ENCODE results near the gene SLIT3.

SLIT3 gene

DNA sequence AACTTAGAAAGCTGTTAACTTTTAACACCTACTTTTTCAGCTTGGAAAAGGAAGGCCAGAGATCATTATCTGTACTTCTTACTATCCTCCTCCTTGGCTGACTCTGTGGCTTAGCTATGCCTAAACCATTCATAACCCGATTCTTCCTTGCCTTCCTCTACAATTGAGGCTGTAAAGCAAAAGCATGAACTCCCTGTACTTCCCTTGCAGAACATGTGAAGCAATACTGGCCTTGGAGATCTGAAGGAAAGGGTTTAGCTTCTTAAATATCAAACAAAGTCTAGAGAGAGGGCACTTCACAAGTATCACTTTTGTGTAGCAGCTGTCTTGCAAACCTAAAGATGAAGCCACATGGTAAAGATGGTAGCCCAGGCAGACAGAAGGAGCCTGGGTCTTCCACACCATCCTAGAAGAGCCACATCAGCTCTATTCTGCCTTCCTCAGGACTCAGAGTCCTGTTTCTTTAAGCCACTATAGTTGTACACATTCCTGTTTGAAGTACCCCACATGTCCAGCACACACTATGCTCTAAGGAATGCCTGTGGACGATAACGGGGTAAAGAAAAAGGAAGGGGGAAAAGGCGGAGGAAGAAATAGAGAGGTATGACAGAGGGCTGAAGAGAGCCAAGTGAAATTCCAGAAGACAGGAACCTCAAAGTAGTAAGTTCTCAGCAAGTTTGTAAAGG is 169.2 kb downstream of the SLIT3 start (continued):
- TF ChIP-seq, protein P1, sequence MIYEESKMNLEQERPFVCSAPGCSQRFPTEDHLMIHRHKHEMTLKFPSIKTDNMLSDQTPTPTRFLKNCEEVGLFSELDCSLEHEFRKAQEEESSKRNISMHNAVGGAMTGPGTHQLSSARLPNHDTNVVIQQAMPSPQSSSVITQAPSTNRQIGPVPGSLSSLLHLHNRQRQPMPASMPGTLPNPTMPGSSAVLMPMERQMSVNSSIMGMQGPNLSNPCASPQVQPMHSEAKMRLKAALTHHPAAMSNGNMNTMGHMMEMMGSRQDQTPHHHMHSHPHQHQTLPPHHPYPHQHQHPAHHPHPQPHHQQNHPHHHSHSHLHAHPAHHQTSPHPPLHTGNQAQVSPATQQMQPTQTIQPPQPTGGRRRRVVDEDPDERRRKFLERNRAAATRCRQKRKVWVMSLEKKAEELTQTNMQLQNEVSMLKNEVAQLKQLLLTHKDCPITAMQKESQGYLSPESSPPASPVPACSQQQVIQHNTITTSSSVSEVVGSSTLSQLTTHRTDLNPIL (CRISPR knock-in tag; IDR thresholded peaks at IDR 0.05; ENCODE audit: low read depth) = no peak
- no peak for TF ChIP-seq ZFP30 (CRISPR knock-in tag; IDR thresholded peaks at IDR 0.05)

DNA sequence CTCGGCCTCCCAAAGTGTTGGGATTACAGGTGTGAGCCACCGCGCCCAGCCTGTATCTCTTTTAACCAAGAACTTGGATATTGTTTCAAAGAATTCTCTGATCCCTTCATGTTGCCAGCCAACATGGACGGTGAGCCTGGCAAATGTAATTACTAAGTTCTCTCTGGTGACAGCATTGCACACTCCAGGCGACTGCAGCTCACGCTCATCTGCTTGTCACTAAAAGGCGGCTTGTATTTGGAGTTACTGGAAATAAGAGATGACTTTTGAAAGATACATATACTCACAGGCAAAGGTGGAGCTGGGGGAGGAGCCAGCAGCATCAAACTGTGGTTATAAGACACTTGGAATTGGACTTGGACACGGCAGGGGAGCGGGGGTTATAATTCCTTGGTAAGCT is 172.3 kb downstream of the SLIT3 start:
- no peak for ATAC-seq
- TF ChIP-seq BACH2 (CRISPR knock-in tag; IDR thresholded peaks at IDR 0.05; ENCODE audit: borderline replicate concordance) (no peak), OSR1 (CRISPR knock-in tag; IDR thresholded peaks at IDR 0.05) (no peak), RARB (CRISPR knock-in tag; IDR thresholded peaks at IDR 0.05) (no peak), ISL1 (CRISPR knock-in tag; IDR thresholded peaks at IDR 0.05) (no peak), ZNF8 (CRISPR knock-in tag; IDR thresholded peaks at IDR 0.05) (no peak), ZNF70 (CRISPR knock-in tag; IDR thresholded peaks at IDR 0.05) (no peak), ESRRG (CRISPR knock-in tag; IDR thresholded peaks at IDR 0.05) (no peak), ZNF565 (CRISPR knock-in tag; conservative IDR thresholded peaks at IDR 0.05; ENCODE audit: low read depth) (no peak), SNAI2 (CRISPR knock-in tag; IDR thresholded peaks at IDR 0.05) (no peak), ZFP3 (CRISPR knock-in tag; IDR thresholded peaks at IDR 0.05) (no peak), TCF4 (CRISPR knock-in tag; IDR thresholded peaks at IDR 0.05; ENCODE audit: borderline replicate concordance) (no peak)
- TF ChIP-seq, protein P2, sequence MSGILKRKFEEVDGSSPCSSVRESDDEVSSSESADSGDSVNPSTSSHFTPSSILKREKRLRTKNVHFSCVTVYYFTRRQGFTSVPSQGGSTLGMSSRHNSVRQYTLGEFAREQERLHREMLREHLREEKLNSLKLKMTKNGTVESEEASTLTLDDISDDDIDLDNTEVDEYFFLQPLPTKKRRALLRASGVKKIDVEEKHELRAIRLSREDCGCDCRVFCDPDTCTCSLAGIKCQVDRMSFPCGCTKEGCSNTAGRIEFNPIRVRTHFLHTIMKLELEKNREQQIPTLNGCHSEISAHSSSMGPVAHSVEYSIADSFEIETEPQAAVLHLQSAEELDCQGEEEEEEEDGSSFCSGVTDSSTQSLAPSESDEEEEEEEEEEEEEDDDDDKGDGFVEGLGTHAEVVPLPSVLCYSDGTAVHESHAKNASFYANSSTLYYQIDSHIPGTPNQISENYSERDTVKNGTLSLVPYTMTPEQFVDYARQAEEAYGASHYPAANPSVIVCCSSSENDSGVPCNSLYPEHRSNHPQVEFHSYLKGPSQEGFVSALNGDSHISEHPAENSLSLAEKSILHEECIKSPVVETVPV (CRISPR knock-in tag; IDR thresholded peaks at IDR 0.05) = no peak
- TF ChIP-seq, protein P3, sequence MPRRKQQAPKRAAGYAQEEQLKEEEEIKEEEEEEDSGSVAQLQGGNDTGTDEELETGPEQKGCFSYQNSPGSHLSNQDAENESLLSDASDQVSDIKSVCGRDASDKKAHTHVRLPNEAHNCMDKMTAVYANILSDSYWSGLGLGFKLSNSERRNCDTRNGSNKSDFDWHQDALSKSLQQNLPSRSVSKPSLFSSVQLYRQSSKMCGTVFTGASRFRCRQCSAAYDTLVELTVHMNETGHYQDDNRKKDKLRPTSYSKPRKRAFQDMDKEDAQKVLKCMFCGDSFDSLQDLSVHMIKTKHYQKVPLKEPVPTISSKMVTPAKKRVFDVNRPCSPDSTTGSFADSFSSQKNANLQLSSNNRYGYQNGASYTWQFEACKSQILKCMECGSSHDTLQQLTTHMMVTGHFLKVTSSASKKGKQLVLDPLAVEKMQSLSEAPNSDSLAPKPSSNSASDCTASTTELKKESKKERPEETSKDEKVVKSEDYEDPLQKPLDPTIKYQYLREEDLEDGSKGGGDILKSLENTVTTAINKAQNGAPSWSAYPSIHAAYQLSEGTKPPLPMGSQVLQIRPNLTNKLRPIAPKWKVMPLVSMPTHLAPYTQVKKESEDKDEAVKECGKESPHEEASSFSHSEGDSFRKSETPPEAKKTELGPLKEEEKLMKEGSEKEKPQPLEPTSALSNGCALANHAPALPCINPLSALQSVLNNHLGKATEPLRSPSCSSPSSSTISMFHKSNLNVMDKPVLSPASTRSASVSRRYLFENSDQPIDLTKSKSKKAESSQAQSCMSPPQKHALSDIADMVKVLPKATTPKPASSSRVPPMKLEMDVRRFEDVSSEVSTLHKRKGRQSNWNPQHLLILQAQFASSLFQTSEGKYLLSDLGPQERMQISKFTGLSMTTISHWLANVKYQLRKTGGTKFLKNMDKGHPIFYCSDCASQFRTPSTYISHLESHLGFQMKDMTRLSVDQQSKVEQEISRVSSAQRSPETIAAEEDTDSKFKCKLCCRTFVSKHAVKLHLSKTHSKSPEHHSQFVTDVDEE (CRISPR knock-in tag; IDR thresholded peaks at IDR 0.05) = no peak
- TF ChIP-seq, protein P1 (CRISPR knock-in tag; IDR thresholded peaks at IDR 0.05; ENCODE audit: low read depth) = no peak
- TF ChIP-seq, protein P4, sequence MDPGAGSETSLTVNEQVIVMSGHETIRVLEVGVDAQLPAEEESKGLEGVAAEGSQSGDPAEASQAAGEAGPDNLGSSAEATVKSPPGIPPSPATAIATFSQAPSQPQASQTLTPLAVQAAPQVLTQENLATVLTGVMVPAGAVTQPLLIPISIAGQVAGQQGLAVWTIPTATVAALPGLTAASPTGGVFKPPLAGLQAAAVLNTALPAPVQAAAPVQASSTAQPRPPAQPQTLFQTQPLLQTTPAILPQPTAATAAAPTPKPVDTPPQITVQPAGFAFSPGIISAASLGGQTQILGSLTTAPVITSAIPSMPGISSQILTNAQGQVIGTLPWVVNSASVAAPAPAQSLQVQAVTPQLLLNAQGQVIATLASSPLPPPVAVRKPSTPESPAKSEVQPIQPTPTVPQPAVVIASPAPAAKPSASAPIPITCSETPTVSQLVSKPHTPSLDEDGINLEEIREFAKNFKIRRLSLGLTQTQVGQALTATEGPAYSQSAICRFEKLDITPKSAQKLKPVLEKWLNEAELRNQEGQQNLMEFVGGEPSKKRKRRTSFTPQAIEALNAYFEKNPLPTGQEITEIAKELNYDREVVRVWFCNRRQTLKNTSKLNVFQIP (CRISPR knock-in tag; IDR thresholded peaks at IDR 0.05; ENCODE audit: borderline replicate concordance, low read depth) = no peak

DNA sequence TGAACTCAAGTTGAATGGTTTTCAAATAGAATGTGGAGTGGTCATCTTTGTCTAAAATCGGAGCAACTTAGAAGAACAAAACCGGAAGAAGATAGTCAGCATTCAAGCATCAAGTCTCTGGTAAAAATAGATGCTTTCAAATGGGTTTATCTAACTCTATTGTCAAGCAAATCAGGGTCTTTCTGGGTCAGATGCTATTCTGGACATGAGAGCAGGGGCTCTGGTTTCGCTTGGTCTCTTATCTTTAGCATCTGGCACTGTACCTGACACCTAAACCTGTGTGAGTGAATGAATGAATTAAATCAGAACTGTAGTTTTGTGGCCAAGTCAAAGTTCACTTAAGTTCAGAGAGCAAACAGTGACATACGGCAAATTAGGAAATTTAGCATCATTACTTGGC is 173.5 kb downstream of the SLIT3 start:
- TF ChIP-seq ZFP30 (CRISPR knock-in tag; IDR thresholded peaks at IDR 0.05) = no peak
- no peak for TF ChIP-seq ARNTL (CRISPR knock-in tag; IDR thresholded peaks at IDR 0.05; ENCODE audit: borderline replicate concordance, low read depth)
- no peak for TF ChIP-seq GLIS3 (CRISPR knock-in tag; IDR thresholded peaks at IDR 0.05)
- TF ChIP-seq SNAI2 (CRISPR knock-in tag; IDR thresholded peaks at IDR 0.05) = no peak
- no peak for TF ChIP-seq ZFP3 (CRISPR knock-in tag; IDR thresholded peaks at IDR 0.05)
- no peak for TF ChIP-seq ZC3H10 (CRISPR knock-in tag; IDR thresholded peaks at IDR 0.05)
- TF ChIP-seq, protein P4 (CRISPR knock-in tag; IDR thresholded peaks at IDR 0.05; ENCODE audit: borderline replicate concordance, low read depth) = no peak
- TF ChIP-seq, protein P2 (CRISPR knock-in tag; IDR thresholded peaks at IDR 0.05) = no peak
- no peak for TF ChIP-seq RARB (CRISPR knock-in tag; IDR thresholded peaks at IDR 0.05)
- TF ChIP-seq, protein P3 (CRISPR knock-in tag; IDR thresholded peaks at IDR 0.05) = no peak
- TF ChIP-seq BACH2 (CRISPR knock-in tag; IDR thresholded peaks at IDR 0.05; ENCODE audit: borderline replicate concordance) = no peak
- no peak for ATAC-seq

All from SK-N-SH treated with all-trans-retinoic acid at 6 μM for 48 hours (cell line).